NCI-H510A (cell line): Measurements from ENCODE around the gene MYO7B.

Source experiments
- DNase-seq: peaks from one replicate; lab custom pipeline; 2025; lab: John Stamatoyannopoulos, UW

Gene MYO7B

DNA sequence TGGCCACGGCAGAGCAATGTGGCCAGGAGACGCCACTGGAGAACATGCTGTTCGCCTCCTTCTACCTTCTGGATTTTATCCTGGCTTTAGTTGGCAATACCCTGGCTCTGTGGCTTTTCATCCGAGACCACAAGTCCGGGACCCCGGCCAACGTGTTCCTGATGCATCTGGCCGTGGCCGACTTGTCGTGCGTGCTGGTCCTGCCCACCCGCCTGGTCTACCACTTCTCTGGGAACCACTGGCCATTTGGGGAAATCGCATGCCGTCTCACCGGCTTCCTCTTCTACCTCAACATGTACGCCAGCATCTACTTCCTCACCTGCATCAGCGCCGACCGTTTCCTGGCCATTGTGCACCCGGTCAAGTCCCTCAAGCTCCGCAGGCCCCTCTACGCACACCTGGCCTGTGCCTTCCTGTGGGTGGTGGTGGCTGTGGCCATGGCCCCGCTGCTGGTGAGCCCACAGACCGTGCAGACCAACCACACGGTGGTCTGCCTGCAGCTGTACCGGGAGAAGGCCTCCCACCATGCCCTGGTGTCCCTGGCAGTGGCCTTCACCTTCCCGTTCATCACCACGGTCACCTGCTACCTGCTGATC is 115.4 kb downstream of the MYO7B start:
- no peak for DNase-seq

GRCh38 chr2:127651381-127651809 is 115.9 kb downstream of the MYO7B start:
- DNase-seq: no peak

- no peak for DNase-seq
These were observed 116.6 kb downstream of the MYO7B start for GRCh38 chr2:127651971-127652550.

GRCh38 chr2:127652786-127653357 is 117.4 kb downstream of the MYO7B start:
- DNase-seq: no peak

DNA sequence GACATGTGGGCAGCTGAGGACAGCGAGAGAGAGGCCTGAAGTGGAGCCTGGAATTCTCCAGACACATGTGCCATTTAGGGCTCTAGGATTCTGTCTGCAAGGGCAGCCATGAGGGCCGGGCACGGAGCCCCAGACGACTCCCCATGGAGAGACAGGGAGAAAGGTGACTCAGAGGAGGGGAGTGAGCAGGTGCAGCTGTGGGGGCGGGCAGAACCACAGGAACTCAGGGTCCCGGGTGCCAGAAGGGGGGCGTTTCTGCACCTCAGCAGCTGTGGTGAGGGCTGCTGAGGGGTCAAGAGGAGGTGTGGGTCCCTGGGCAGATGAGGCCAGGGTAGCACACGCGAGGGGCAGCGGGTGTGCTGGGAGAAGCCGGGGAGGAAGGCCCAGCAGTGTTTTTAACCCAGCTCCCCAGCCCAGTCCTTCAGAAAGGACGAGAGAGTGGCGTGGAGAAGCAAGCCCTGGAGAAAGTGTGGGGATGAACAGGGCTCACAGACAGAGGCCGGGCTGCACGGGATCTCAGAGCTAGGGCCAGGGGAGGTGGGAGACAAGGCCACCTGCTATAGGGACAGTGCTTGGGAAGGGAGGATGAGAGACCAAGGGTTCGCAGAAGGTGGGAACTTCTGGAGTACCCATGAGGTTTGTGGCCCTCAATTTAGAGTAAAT is 118.1 kb downstream of the MYO7B start:
- no peak for DNase-seq

DNA sequence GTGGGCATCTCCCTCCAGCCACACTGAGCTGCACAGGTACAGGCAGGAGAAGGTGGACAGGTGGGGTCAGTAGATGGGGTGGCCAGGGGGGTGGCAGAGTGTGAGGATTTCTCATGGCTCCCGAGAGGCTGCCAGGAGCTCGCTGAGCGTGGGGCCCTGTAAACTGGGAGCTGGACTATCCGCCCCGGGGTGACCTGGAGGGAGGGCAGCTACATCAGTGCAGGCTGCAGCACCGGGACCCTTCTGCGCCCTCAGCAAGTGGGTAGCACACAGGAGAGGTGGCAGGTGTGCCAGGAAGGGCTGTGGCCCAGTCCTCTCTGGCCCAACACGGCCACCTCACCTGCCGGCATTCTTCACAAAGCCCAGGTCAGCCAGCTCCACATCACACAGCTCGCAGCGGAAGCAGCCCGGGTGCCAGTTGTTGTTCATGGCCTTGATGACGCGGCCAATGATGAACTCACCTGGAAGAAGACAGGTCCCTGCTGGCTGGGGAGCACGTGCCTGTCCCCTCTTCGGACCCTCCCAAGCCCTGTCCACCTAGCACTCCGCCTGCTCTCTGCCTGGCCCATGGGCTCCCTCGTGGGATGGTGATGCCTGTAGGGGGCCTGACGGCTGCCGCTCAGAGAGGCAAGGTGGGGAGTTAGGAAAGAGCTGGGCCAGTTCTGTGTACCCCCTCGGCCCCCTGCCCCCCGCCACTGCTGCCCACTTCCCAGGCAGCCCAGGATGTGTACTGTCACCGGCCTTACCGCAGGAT is 118.8 kb downstream of the MYO7B start:
- no peak for DNase-seq

DNA sequence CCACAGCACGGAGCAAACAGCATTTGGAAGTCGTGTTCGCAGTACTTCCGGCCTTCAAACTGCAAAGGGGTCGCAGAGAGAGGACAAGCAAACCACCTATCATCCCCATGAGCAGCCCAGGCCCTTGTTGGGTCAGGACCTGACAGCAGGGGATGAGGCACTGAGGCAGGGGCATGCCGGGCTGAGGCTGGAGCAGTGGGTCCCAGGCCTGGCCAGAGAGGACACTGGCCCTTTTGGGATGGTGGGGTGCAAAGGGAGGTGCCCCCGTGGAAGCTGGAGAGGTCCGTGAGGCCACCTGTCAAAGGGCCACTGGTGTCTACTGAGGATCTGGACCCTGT is 119.3 kb downstream of the MYO7B start:
- no peak for DNase-seq

GRCh38 chr2:127655209-127656073 is 120.0 kb downstream of the MYO7B start:
- DNase-seq: no peak

GRCh38 chr2:127656569-127657231 is 121.2 kb downstream of the MYO7B start:
- no peak for DNase-seq

DNA sequence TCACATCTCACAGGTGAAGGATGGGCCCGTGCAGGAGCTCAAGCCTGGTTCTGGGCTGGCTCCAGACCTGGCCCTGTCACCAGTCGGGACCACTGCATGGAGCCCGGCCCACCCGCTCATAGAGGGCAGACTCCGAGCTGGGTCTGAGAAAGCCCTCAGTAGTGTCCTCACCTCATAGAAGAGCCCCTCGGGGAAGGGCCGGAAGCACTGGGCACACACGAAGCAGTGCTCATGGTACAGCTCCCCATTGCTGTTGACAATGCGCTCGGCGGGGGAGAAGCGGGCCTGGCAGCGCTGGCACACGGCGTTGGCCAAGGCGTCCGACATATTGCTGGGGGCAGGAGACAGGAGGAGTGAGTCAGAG is 121.7 kb downstream of the MYO7B start:
- no peak for DNase-seq

DNA sequence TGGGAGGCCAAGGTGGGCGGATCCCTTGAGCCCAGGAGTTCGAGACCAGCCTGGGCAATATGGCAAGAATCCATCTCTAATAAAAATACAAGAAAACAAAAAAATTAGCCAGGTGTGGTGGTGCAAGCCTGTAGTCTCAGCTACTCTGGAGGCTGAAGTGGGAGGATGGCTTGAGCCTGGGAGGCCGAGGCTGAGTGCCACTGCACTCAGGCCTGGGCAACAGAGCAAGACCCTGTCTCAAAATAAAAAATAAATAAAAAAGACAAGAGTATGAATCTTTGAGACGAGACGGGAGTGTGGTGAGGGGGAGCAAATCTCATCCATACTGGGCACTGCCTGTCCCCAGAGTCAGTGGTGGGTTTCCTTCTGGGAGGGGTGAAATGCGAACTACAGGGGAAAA is 122.7 kb downstream of the MYO7B start:
- no peak for DNase-seq

DNA sequence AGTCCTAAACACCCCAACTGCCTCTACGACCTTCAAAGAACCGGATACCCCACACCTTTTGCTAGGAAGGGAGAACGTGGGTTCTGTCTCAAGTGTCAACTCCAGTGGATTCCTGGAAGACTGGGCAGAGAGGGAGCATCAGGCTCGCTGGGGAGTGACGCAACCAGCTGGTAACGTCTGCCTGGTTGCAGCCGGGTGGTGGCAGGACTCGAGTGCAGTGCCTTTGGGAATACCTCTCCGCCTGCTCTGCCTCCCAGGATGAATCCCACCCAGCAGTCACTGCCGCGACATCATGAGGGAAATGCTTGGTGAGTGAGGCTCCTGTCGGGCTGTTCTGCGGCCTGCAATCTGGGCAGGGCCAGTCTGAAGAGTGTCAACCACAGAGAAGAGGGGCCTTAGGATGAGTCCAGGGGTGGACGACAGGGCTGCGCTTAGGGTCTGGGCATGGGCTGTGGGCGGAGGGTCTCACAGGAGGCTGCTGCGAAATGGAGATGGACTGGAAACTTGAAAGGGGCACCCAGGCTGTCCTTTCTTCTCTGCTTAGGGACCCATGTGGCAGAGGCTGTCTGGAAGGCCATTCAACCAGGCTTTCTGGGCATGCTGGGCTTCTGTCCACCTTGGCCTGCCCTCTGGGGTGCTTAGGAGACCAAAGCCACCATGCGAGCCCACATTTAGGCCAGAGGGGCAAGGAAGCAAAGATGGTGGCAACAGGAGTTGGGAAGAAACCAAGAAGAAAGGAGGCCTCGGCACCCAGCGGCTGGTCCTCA is 123.3 kb downstream of the MYO7B start:
- DNase-seq: no peak

DNA sequence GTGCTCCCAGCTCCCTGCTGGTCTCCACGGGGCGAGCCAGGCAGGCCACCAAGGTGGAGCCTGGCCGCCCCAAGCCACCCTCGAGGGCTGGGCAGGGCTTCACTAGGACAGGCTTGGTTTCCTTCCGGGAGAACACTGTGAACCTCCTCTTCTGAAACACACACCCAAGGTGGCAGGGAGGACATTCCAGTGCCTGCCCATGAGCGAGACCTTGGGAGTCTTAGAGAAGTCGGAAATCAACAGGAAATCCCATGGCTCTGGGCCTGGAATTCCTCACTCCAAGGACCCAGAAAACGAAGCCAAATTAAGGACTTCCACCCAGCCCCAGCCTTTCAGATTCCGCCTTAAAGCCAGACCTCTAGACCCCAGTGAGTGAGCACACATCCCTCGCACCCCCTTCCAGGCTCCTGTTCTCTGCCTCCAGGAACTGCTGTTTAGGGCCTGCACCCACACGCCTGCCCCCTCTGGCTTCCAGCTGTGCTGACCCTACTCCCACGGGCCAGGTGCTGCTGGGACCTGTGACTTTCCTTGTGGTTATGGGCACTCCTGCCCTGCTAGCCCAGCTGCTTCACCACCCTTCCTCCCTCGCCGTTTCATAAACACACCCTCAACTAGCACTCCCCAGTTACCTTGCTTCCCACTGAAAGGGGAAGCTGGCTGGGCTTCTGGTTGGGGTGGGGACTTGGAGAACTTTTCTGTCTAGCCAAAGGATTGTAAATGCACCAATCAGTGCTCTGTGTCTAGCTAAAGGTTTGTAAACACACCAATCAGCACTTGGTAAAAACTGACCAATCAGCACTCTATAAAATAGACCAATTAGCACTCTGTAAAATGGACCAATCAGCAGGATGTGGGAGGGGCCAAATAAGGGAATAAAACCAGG is 124.2 kb downstream of the MYO7B start:
- DNase-seq: no peak

- no peak for DNase-seq
These were observed 124.8 kb downstream of the MYO7B start for GRCh38 chr2:127660291-127660578.

- DNase-seq: no peak
These were observed 125.7 kb downstream of the MYO7B start for GRCh38 chr2:127661072-127661649.

- DNase-seq: no peak
These were observed 126.5 kb downstream of the MYO7B start for GRCh38 chr2:127661949-127662510.

GRCh38 chr2:127662937-127663565 is 127.6 kb downstream of the MYO7B start:
- no peak for DNase-seq

DNA sequence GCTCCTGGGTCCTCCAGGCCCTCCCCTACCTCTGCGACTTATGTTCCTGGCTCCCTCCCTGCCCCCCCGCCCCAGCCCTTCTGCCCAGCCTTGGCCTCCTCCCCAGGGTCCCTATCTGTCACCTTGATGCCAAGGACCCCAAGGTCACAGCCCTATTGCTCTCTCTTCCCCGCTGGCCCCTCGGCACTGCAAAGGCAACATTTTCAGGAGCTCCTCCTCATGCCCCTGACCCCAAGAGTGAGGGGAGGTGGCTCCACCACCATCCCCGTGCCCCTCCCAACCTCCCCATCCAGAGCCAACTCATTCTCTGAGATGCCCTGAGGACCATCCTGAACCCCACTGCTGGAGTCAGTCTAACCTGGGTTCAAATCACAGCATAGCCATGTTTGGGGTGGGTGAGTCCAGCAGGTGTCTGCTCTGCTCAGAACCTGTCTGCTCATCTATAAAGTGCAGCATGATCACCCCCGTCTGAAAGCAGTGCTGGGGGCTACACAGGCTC is 128.1 kb downstream of the MYO7B start:
- DNase-seq: no peak
